Adrenal gland (tissue), 5 donors: Measurements from ENCODE around the gene SCLY.

Experiments
- POLR2A ChIP-seq, 2 donors: fragments of 450-650 bp; IDR thresholded peaks; one replicate each; pipeline ENCODE4 v1.6.1; 2017; ENCODE audit warnings: antibody characterized with exemption in 2 of 2, mild to moderate bottlenecking in 2 of 2, moderate library complexity in 1 of 2
- TF ChIP-seq, protein P1 (sequence below), 6 experiments: fragments of 450-650 bp in 4 of 6; fragments of 200-600 bp in 2 of 6; sonication (generic) in 1 of 6; IDR thresholded peaks; 1 replicate in 5 of 6; 2 replicates in 1 of 6; pipeline versions ENCODE4 v1.5.1 to v1.8.0; 2016 to 2021; ENCODE audit warnings: antibody characterized with exemption in 6 of 6, mild to moderate bottlenecking in 2 of 6, moderate library complexity in 1 of 6
- donor health status: DM: no; HTN: no; CAD: no.

DNA sequence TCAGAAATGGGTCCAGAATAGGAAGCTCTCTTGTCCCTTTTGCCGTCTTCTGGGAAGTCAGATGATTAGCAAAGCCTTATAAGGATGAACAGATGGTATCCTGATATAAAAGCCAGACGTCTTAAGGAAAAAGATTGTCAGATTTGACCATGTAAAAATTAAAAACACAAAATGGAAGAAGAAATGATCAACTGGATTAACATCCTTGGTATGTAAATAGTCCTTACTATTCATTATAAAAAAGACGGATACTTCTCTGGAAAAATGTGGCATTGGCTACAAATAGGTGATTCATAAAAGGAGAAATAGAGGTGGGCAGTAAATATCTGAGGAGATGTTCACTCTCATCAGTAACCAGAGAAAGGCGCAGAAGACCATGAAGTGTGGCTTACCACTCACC lies 33.7 kb upstream of the SCLY start:
- TF ChIP-seq, protein P1, sequence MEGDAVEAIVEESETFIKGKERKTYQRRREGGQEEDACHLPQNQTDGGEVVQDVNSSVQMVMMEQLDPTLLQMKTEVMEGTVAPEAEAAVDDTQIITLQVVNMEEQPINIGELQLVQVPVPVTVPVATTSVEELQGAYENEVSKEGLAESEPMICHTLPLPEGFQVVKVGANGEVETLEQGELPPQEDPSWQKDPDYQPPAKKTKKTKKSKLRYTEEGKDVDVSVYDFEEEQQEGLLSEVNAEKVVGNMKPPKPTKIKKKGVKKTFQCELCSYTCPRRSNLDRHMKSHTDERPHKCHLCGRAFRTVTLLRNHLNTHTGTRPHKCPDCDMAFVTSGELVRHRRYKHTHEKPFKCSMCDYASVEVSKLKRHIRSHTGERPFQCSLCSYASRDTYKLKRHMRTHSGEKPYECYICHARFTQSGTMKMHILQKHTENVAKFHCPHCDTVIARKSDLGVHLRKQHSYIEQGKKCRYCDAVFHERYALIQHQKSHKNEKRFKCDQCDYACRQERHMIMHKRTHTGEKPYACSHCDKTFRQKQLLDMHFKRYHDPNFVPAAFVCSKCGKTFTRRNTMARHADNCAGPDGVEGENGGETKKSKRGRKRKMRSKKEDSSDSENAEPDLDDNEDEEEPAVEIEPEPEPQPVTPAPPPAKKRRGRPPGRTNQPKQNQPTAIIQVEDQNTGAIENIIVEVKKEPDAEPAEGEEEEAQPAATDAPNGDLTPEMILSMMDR (IDR thresholded peaks at IDR 0.05) = no peak
- no peak for TF ChIP-seq POLR2A (IDR thresholded peaks at IDR 0.05)
